ENCODE data around the gene SULT2B1. TPM values are rescaled to one million over a fixed set of nuclear protein-coding genes. Genes with fewer than 3 reads are reported as not detected.
A peak's percentile ranks its signal among the peaks of the same experiment; 100 is the strongest.

SULT2B1 gene
- total RNA-seq, 2 experiments from 2014 or later: not detected

GRCh38 chr19:48608798-48609263, 56.9 kb downstream of the SULT2B1 start:
- peak in 13 of 14 experiments; percentile 35 to 82 (median 54) for DNase-seq
- intact Hi-C loops (cut with DNase I, micrococcal nuclease): loop anchor here (1.0 to 2.0 kb wide), 4 partner anchors 20 to 104 kb away; no protein-coding TSS in a partner anchor
- no peaks in the 10 kb centered on the region for H3K9me3 ChIP-seq (ENCODE audit: control insufficient read depth in 1 of 2, insufficient read depth in 1 of 2, low read length in 2 of 2)
- Mint-ChIP-seq H3K4me3 (no peak overlapping the region), H3K27ac (no peak overlapping the region), H3K27me3 (no peaks in the 10 kb centered on the region), H3K4me1 (ENCODE audit: low read depth) (peaks cover 6% of the 10 kb centered on the region), H3K9me3 (no peaks in the 10 kb centered on the region), H3K36me3 (ENCODE audit: low read depth) (no peaks in the 10 kb centered on the region)
- H3K27me3 ChIP-seq (ENCODE audit: control insufficient read depth in 1 of 2, insufficient read depth in 2 of 2, low read length in 2 of 2): no peaks in the 10 kb centered on the region
- H3K4me3 ChIP-seq (ENCODE audit: low read length): no peak overlapping the region
- TF ChIP-seq CTCF (IDR thresholded peaks at IDR 0.05): peak; percentile 69
- peaks cover 6% of the 10 kb centered on the region for H3K4me1 ChIP-seq (ENCODE audit: insufficient read depth, low read length)
- CTCF ChIA-PET: interaction anchor here (0.6 to 2.0 kb wide), 17 partner anchors 10 to 217 kb away, joined by 3 to 18 read pairs (median 4); partner anchors contain the start of genes GRWD1, KDELR1, RPL18 and SPHK2
- H3K27ac ChIP-seq (ENCODE audit: low read depth in 1 of 2, low read length in 2 of 2): no peak overlapping the region
- ATAC-seq (ENCODE audit: poor library complexity): peak; percentile 93
- H3K36me3 ChIP-seq (ENCODE audit: insufficient read depth, low read length): no peaks in the 10 kb centered on the region
- POLR2A ChIA-PET: interaction anchor here (0.6 to 1.8 kb wide), 12 partner anchors 10 to 288 kb away, joined by 3 to 17 read pairs (median 4); partner anchors contain the start of genes DBP, RPL18 and SPHK2

DNA sequence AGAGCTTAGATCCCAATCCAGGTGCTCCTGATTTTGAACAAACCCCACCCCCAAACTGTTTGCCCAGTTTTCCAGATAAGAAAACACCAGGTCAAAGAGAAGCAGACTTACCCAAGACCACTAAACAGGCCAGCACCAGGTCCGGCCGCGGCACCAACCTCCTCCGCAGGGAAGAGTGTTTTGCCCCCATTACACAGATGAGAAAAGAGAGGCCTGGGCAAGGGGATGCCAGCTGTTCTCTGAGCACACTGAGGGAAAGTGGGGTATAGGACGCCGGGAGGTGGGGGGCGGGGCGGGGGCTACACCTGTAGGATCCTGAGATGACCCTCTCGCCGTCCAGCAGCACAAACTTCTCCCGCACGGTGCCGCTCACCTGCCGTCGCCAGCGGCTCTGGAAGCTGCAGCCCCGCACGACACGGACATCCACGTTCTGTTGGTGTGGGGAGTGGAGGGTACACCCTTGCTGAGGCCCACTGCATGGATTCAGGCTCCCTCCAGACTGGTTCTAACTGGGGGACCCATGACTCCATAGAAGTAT, 57.7 kb downstream of the SULT2B1 start:
- Histone ChIP-seq H3K27ac (ENCODE audit: low read depth in 1 of 2, low read length in 2 of 2) (no peak overlapping the region), H3K4me3 (ENCODE audit: low read length) (no peak overlapping the region), H3K4me1 (ENCODE audit: insufficient read depth, low read length) (peaks cover 6% of the 10 kb centered on the region), H3K9me3 (ENCODE audit: control insufficient read depth in 1 of 2, insufficient read depth in 1 of 2, low read length in 2 of 2) (no peaks in the 10 kb centered on the region), H3K27me3 (ENCODE audit: control insufficient read depth in 1 of 2, insufficient read depth in 2 of 2, low read length in 2 of 2) (no peaks in the 10 kb centered on the region), H3K36me3 (ENCODE audit: insufficient read depth, low read length) (peaks cover 2% of the 10 kb centered on the region)
- no peak overlapping the region for H3K4me3 Mint-ChIP-seq
- no peak for TF ChIP-seq CTCF (IDR thresholded peaks at IDR 0.05)
- no peak for DNase-seq
- ChIA-PET POLR2A (interaction anchor here (0.5 to 1.8 kb wide), 9 partner anchors 9 to 521 kb away, joined by 3 to 17 read pairs (median 4); partner anchors contain the start of genes DBP, RPL18 and SPHK2), CTCF (interaction anchor here (0.7 to 2.0 kb wide), 10 partner anchors 14 to 164 kb away, joined by 3 to 18 read pairs (median 4); partner anchors contain the start of gene GRWD1)
- H3K27me3 Mint-ChIP-seq: no peaks in the 10 kb centered on the region
- H3K4me1 Mint-ChIP-seq (ENCODE audit: low read depth): peaks cover 6% of the 10 kb centered on the region
- H3K36me3 Mint-ChIP-seq (ENCODE audit: low read depth): peaks cover 6% of the 10 kb centered on the region
- no peak for ATAC-seq (ENCODE audit: poor library complexity)
- intact Hi-C loops (cut with DNase I, micrococcal nuclease): loop anchor here (1.0 to 2.0 kb wide), 3 partner anchors 21 to 104 kb away; no protein-coding TSS in a partner anchor
- no peak overlapping the region for H3K27ac Mint-ChIP-seq
- no peaks in the 10 kb centered on the region for H3K9me3 Mint-ChIP-seq

DNA sequence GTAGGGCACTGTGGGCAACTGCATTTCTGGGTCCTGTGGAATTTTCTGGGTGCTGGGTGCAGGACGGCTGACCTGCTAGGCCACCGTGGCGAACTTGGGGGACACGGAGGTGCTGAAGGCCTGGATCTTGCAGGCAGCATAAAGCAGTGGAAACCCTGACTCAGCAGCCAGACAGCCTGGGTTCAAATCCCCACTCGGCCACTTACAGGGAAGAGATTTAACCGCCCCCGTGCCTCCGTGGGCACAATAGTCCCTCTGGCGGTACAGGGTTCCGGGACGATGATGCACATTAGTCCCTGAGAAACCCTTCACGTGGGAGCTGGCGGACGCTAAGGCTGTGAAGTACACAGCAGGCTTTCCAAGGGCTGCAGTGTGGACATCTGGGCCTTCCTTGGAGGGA, 59.9 kb downstream of the SULT2B1 start:
- H3K36me3 ChIP-seq (ENCODE audit: insufficient read depth, low read length): peaks cover 24% of the 10 kb centered on the region
- H3K4me1 Mint-ChIP-seq (ENCODE audit: low read depth): peaks cover 14% of the 10 kb centered on the region
- H3K27me3 Mint-ChIP-seq: no peaks in the 10 kb centered on the region
- H3K36me3 Mint-ChIP-seq (ENCODE audit: low read depth): peaks cover 25% of the 10 kb centered on the region
- H3K4me3 ChIP-seq (ENCODE audit: low read length): no peak overlapping the region
- no peaks in the 10 kb centered on the region for H3K9me3 ChIP-seq (ENCODE audit: control insufficient read depth in 1 of 2, insufficient read depth in 1 of 2, low read length in 2 of 2)
- ChIA-PET POLR2A (no interaction called here), CTCF (no interaction called here)
- no peak overlapping the region for H3K27ac ChIP-seq (ENCODE audit: low read depth in 1 of 2, low read length in 2 of 2)
- no peak for TF ChIP-seq CTCF (IDR thresholded peaks at IDR 0.05)
- intact Hi-C loops (cut with DNase I, micrococcal nuclease): no loop called here
- no peak for ATAC-seq (ENCODE audit: poor library complexity)
- no peak for DNase-seq
- no peak overlapping the region for H3K27ac Mint-ChIP-seq
- no peaks in the 10 kb centered on the region for H3K9me3 Mint-ChIP-seq
- H3K27me3 ChIP-seq (ENCODE audit: control insufficient read depth in 1 of 2, insufficient read depth in 2 of 2, low read length in 2 of 2): no peaks in the 10 kb centered on the region
- H3K4me3 Mint-ChIP-seq: no peak overlapping the region
- peaks cover 20% of the 10 kb centered on the region for H3K4me1 ChIP-seq (ENCODE audit: insufficient read depth, low read length)
